Bronchial epithelial cell (primary cell): ENCODE data around the gene FAM117B. TPM values are rescaled to one million over a fixed set of nuclear protein-coding genes. Genes with fewer than 3 reads are reported as not detected.

Experiments
- DNase-seq: peaks from one replicate; pipeline ENCODE4 v3.0.0-alpha.2; 2010; ENCODE audit warnings: low read depth
- FAIRE-seq: peaks from 2 replicates; lab custom pipeline; 2011; peaks lifted over from hg19 to GRCh38; lab: Jason Lieb, UNC
- H3K27me3 ChIP-seq: 2 replicates; pipeline ENCODE4 v1.5.1; 2011; ENCODE audit warnings: low read length; ENCODE audit not compliant: control insufficient read depth, insufficient read depth
- H3K36me3 ChIP-seq: 2 replicates; pipeline ENCODE4 v1.5.1; 2011; ENCODE audit warnings: low read length; ENCODE audit not compliant: control insufficient read depth, insufficient read depth
- H3K4me3 ChIP-seq: 2 replicates; pipeline ENCODE4 v1.5.1; 2011; ENCODE audit warnings: mild to moderate bottlenecking, low read depth, low read length, control low read depth
- total RNA-seq: library from RNA; depleted of rRNA; stranded (reverse); fragments of >200 nt; gene quantifications from 2 replicates; pipeline ENCODE4 v1.2.1, GENCODE V29; 2014
- TF ChIP-seq, protein P1 (sequence below): IDR thresholded peaks from 2 replicates; pipeline ENCODE4 v1.5.1; 2011; ENCODE audit warnings: mild to moderate bottlenecking, moderate library complexity, low read length, control low read depth, inconsistent platforms; ENCODE audit not compliant: insufficient read depth, severe bottlenecking

The FAM117B gene
- total RNA-seq, 1 donor from 2014 or later, result 2.6 TPM

DNA sequence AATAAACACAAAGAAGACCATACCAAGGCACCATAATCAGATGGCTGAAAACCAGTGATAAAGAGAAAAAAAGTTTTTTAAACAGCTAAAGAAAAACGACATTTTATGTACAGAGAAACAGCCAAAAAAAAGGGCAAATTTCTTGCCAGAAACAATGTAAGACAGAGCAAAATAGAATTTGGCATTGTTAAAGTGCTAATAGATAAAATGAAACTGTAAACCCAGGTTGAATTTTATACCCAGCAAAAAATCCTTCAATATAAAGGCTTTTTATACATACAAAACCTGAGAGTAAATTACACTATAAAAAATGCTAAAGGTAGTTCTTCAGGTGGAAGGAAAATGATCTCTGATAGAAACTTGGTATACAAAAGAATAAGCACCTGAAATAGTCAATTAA lies 45.7 kb downstream of the FAM117B start:
- FAIRE-seq (no peak), DNase-seq (no peak)
- Histone ChIP-seq H3K36me3 (no peaks in the 10 kb centered on the region), H3K27me3 (no peaks in the 10 kb centered on the region), H3K4me3 (no peak overlapping the region)
- TF ChIP-seq, protein P1, sequence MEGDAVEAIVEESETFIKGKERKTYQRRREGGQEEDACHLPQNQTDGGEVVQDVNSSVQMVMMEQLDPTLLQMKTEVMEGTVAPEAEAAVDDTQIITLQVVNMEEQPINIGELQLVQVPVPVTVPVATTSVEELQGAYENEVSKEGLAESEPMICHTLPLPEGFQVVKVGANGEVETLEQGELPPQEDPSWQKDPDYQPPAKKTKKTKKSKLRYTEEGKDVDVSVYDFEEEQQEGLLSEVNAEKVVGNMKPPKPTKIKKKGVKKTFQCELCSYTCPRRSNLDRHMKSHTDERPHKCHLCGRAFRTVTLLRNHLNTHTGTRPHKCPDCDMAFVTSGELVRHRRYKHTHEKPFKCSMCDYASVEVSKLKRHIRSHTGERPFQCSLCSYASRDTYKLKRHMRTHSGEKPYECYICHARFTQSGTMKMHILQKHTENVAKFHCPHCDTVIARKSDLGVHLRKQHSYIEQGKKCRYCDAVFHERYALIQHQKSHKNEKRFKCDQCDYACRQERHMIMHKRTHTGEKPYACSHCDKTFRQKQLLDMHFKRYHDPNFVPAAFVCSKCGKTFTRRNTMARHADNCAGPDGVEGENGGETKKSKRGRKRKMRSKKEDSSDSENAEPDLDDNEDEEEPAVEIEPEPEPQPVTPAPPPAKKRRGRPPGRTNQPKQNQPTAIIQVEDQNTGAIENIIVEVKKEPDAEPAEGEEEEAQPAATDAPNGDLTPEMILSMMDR, result no peak

DNA sequence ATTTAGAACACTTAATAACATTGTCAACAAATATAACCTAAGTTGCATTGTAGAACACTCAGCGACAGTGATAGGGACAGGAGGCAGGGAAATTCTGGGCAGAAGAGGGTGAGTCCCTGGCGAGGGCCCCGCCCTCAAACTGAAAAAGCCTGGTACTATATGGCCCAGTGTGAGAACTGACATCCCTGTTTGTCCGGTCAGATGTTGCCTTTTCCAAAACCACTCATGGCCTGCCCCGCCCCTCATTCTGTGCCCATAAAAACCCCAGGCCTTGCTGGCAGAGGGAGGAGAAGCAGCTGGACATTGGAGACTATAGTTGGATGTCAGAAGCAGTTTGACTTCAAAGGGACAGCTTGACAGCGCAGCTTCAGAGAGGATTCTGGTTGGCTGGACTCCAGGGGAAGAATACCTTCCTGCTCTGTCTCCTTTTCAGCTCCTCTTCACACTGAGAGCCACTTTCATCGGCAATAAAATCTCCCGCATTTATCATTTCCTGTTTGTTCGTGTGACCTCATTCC lies 47.0 kb downstream of the FAM117B start:
- H3K36me3 ChIP-seq, result no peaks in the 10 kb centered on the region
- FAIRE-seq, result no peak
- no peak overlapping the region for H3K4me3 ChIP-seq
- DNase-seq, result no peak
- TF ChIP-seq, protein P1, result no peak
- H3K27me3 ChIP-seq, result no peaks in the 10 kb centered on the region

DNA sequence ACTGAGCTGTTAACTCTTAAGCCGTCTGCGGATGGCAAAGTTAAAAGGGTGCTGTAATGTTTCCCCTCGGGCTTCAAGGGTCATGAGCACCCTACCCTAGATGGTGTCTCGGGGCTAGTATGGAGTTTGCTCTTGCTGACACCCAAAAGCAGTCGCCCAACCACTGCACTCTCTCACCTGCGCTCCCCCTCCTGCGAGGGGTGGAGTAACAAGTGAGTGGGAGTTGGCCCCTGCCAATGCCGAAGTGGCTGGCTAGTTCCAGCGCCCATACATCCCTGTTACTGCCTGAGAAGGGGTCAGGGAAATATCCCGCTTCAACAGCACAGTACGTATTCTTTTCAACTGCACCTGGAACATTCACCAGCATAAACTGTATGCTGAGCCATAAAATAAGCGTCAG lies 47.5 kb downstream of the FAM117B start:
- H3K4me3 ChIP-seq, result no peak overlapping the region
- H3K27me3 ChIP-seq, result no peaks in the 10 kb centered on the region
- TF ChIP-seq, protein P1, result no peak
- FAIRE-seq (no peak), DNase-seq (no peak)
- no peaks in the 10 kb centered on the region for H3K36me3 ChIP-seq

DNA sequence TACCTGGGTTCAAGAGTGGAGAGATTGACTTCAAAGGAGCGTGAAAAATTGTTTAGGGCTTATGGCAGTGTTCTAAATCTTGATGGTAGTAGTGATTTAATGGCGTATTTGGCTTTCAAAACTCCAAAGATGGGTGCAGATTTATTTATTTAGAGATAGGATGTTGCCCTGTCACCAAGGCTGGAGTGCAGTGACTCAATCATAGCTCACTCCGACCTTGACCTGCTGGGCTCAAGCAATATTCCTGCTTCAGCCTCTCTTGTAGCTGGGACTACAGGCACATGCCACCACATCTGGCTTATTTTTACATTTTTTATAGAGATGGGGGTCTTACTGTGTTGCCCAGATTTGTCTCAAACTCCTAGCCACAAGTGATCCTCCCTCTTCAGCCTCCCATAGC lies 52.5 kb downstream of the FAM117B start:
- DNase-seq, result peak; percentile 35
- TF ChIP-seq, protein P1, result no peak
- Histone ChIP-seq H3K4me3 (no peak overlapping the region), H3K27me3 (no peaks in the 10 kb centered on the region), H3K36me3 (no peaks in the 10 kb centered on the region)
- FAIRE-seq, result no peak

DNA sequence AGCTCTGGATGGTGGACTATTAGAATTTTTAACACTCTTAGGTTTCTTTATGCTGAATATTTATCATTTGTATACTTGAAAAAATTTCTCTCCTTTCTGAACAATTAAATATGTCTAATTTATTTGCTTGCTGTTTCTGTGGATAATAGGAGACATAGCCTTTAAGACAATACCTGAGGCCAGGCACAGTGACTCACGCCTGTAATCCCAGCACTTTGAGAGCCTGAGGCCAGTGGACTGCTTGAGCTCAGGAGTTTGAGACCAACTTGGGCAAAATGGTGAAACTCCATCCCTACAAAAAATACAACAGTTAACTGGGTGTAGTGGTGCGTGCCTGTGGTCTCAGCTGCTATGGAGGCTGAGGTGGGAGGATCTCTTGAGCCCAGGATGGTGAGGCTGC lies 54.7 kb downstream of the FAM117B start:
- no peak overlapping the region for H3K4me3 ChIP-seq
- no peaks in the 10 kb centered on the region for H3K36me3 ChIP-seq
- TF ChIP-seq, protein P1, result no peak
- FAIRE-seq (no peak), DNase-seq (no peak)
- no peaks in the 10 kb centered on the region for H3K27me3 ChIP-seq

DNA sequence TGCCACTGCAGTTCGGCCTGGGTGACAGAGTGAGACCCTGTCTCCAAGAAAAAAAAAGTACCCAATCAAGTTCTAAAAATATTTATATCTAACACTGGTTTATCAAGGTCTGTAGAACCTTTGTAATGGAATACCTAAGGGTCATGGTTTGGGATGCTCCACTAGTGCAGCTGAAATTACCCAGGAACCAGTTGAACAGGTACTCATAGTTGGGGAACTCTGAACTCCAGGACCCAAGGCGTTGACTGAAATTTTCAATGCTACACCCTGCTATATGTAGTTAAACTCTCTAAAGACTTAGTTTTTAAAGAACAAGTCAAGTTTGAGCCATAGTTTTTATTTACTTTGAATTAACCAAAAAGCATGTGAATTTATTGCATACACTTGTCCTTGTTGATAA lies 55.1 kb downstream of the FAM117B start:
- FAIRE-seq (no peak), DNase-seq (peak; percentile 16)
- Histone ChIP-seq H3K36me3 (no peaks in the 10 kb centered on the region), H3K4me3 (no peak overlapping the region), H3K27me3 (no peaks in the 10 kb centered on the region)
- TF ChIP-seq, protein P1, result no peak
